Tibial nerve (tissue), 4 donors: ENCODE data around the gene MYH11. TPM values are rescaled to one million over a fixed set of nuclear protein-coding genes. Genes with fewer than 3 reads are reported as not detected.
"Not testable (repeated sequence)": the region's sequence is repeated elsewhere in the genome, so short reads cannot be mapped to it uniquely, and the experiment has no call there.

Experiments
- DNase-seq, 2 donors: peaks; one replicate each; pipeline ENCODE4 v3.0.0-alpha.2; 2019; ENCODE audit warnings: low spot score in 2 of 2
- H3K27ac ChIP-seq, 4 donors: fragments of 200-600 bp; sonication (generic) in 3 of 4; one replicate each; pipeline ENCODE4 v1.5.1; 2017 to 2019; ENCODE audit warnings: mild to moderate bottlenecking in 1 of 4
- H3K27me3 ChIP-seq, 2 donors: fragments of 200-600 bp; sonication (generic) in 1 of 2; one replicate each; pipeline versions ENCODE4 v1.5.1 to v1.6.0; 2017 to 2019
- H3K36me3 ChIP-seq, 3 donors: fragments of 200-600 bp; sonication (generic); one replicate each; pipeline ENCODE4 v1.5.1; 2018 to 2019
- H3K4me1 ChIP-seq, 4 donors: fragments of 200-600 bp; sonication (generic) in 3 of 4; one replicate each; pipeline ENCODE4 v1.5.1; 2017 to 2019
- H3K4me3 ChIP-seq, 4 donors: fragments of 200-600 bp; sonication (generic) in 3 of 4; one replicate each; pipeline ENCODE4 v1.5.1; 2017 to 2019; ENCODE audit warnings: mild to moderate bottlenecking in 1 of 4, moderate library complexity in 1 of 4
- H3K9me3 ChIP-seq, 4 donors: fragments of 200-600 bp; sonication (generic) in 3 of 4; one replicate each; pipeline ENCODE4 v1.5.1; 2017 to 2019
- EP300 ChIP-seq, 2 donors: sonication (generic); formaldehyde crosslinking; IDR thresholded peaks; one replicate each; pipeline ENCODE4 v1.6.1; 2017; ENCODE audit warnings: antibody characterized with exemption in 2 of 2, mild to moderate bottlenecking in 1 of 2
- POLR2A ChIP-seq, 2 donors: fragments of 450-650 bp; IDR thresholded peaks; one replicate each; pipeline ENCODE4 v1.6.1; 2017; ENCODE audit warnings: antibody characterized with exemption in 2 of 2, mild to moderate bottlenecking in 2 of 2, moderate library complexity in 2 of 2
- WGBS, 2 donors: methylation state at CpG; one replicate each; pipeline ENCODE4 v1.1.5; 2018; 5-methylcytosine and 5-hydroxymethylcytosine counted together
- total RNA-seq, 4 donors: library from RNA; depleted of rRNA; stranded (reverse); fragments of >200 nt; gene quantifications; one replicate each; pipeline ENCODE4 v1.1.0, GENCODE V29; 2016
- TF ChIP-seq, protein P1 (sequence below), 5 experiments: fragments of 200-600 bp in 3 of 5; fragments of 450-650 bp in 2 of 5; sonication (generic) in 3 of 5; IDR thresholded peaks; one replicate each; pipeline ENCODE4 v1.5.1; 2016 to 2019; ENCODE audit warnings: antibody characterized with exemption in 5 of 5, mild to moderate bottlenecking in 3 of 5, moderate library complexity in 2 of 5

The MYH11 gene
- total RNA-seq, 4 donors from 2014 or later: 33.7 to 90.9 (median 71.8) TPM

GRCh38 chr16:15677447-15677846, 179.4 kb downstream of the MYH11 start:
- Histone ChIP-seq H3K4me1 (peaks cover 0 to 61% (median 20%) of the 10 kb centered on the region in 4 donors), H3K27ac (peak overlapping the region in 2 of 4 donors; percentile 91 to 96), H3K36me3 (peaks cover 0 to 33% (median 0%) of the 10 kb centered on the region in 3 donors), H3K4me3 (no peak overlapping the region), H3K27me3 (no peaks in the 10 kb centered on the region), H3K9me3 (no peaks in the 10 kb centered on the region)
- DNase-seq: no peak
- 91 to 96% methylated on average over 5 of the region's 5 CpGs for WGBS, 2 donors
- TF ChIP-seq EP300 (IDR thresholded peaks at IDR 0.05) (no peak), POLR2A (IDR thresholded peaks at IDR 0.05) (no peak)
- TF ChIP-seq, protein P1, sequence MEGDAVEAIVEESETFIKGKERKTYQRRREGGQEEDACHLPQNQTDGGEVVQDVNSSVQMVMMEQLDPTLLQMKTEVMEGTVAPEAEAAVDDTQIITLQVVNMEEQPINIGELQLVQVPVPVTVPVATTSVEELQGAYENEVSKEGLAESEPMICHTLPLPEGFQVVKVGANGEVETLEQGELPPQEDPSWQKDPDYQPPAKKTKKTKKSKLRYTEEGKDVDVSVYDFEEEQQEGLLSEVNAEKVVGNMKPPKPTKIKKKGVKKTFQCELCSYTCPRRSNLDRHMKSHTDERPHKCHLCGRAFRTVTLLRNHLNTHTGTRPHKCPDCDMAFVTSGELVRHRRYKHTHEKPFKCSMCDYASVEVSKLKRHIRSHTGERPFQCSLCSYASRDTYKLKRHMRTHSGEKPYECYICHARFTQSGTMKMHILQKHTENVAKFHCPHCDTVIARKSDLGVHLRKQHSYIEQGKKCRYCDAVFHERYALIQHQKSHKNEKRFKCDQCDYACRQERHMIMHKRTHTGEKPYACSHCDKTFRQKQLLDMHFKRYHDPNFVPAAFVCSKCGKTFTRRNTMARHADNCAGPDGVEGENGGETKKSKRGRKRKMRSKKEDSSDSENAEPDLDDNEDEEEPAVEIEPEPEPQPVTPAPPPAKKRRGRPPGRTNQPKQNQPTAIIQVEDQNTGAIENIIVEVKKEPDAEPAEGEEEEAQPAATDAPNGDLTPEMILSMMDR (IDR thresholded peaks at IDR 0.05): no peak

DNA sequence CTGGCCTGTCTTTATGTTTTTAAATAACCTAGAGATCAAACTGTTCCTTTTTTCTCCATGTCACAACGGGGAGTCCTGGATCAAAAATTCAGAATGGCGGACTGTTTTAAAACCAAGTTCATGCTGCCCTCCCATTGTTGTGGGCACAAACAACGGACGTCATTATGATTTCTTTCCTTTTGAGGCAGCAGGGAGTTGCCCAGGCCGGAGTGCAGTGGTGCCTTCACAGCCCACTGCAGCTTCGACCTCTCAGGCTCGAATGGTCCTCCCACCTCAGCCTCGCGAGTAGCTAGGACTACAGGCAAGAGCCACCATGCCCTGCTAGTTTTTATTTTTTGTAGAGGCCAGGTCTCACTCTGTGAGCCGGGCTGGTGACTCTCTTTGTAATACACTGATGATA, 180.3 kb downstream of the MYH11 start:
- Histone ChIP-seq H3K27ac (peak overlapping the region in 3 of 4 donors; percentile 87 to 96 (median 91)), H3K9me3 (no peaks in the 10 kb centered on the region), H3K4me1 (peaks cover 0 to 62% (median 28%) of the 10 kb centered on the region in 4 donors), H3K36me3 (peaks cover 0 to 33% (median 0%) of the 10 kb centered on the region in 3 donors), H3K27me3 (no peaks in the 10 kb centered on the region), H3K4me3 (no peak overlapping the region)
- no peak for DNase-seq
- TF ChIP-seq EP300 (IDR thresholded peaks at IDR 0.05) (no peak), POLR2A (IDR thresholded peaks at IDR 0.05) (no peak)
- TF ChIP-seq, protein P1 (IDR thresholded peaks at IDR 0.05): no peak
- 42 to 58% methylated on average over 10 of the region's 10 CpGs for WGBS, 2 donors

DNA sequence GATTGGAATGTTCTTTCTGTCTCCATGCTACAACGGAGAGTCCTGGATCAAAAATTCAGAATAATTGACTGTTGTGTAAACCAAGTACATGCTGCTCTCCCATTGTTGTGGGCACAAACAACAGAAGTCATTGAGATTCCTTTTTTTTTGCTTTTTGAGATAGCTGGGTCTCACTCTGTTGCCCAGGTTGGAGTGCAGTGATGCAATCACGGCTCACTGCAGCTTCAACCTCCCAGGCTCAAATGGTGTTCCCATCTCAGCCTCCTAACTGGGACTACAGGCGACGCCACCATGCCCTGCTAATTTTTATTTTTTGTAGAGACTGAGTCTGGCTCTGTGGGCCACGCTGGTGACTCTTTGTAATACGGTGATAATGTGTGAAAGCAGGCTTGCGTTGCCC, 182.3 kb downstream of the MYH11 start:
- Histone ChIP-seq H3K4me1 (peaks cover 0 to 63% (median 29%) of the 10 kb centered on the region in 4 donors), H3K27me3 (no peaks in the 10 kb centered on the region), H3K9me3 (no peaks in the 10 kb centered on the region), H3K27ac (peak overlapping the region; percentile 87 to 96 (median 94)), H3K4me3 (no peak overlapping the region), H3K36me3 (peaks cover 0 to 30% (median 2%) of the 10 kb centered on the region in 3 donors)
- WGBS, 2 donors: 85% methylated on average over 7 of the region's 7 CpGs
- TF ChIP-seq EP300 (IDR thresholded peaks at IDR 0.05): no peak
- TF ChIP-seq, protein P1 (IDR thresholded peaks at IDR 0.05): no peak
- no peak for TF ChIP-seq POLR2A (IDR thresholded peaks at IDR 0.05)
- DNase-seq: no peak

- TF ChIP-seq EP300 (IDR thresholded peaks at IDR 0.05) (peak; percentile 99), POLR2A (IDR thresholded peaks at IDR 0.05) (peak; percentile 66 to 71)
- TF ChIP-seq, protein P1 (IDR thresholded peaks at IDR 0.05): peak in 1 of 5 experiments; percentile 14
- H3K4me3 ChIP-seq: peak overlapping the region in 2 of 4 donors; percentile 11 to 21
- no peaks in the 10 kb centered on the region for H3K9me3 ChIP-seq
- DNase-seq: peak; percentile 94 to 98
- H3K36me3 ChIP-seq: peaks cover 2 to 30% (median 8%) of the 10 kb centered on the region in 3 donors
- no peaks in the 10 kb centered on the region for H3K27me3 ChIP-seq
- peak overlapping the region; percentile 87 to 96 (median 94) for H3K27ac ChIP-seq
- WGBS, 2 donors: 7% methylated on average over 20 of the region's 20 CpGs
- peaks cover 0 to 59% (median 29%) of the 10 kb centered on the region in 4 donors for H3K4me1 ChIP-seq
These were observed 184.2 kb downstream of the MYH11 start for GRCh38 chr16:15672514-15673167.

GRCh38 chr16:15672127-15672513, 184.7 kb downstream of the MYH11 start:
- Histone ChIP-seq H3K36me3 (peaks cover 2 to 33% (median 12%) of the 10 kb centered on the region in 3 donors), H3K27ac (peak overlapping the region; percentile 87 to 96 (median 94)), H3K4me1 (peaks cover 0 to 59% (median 29%) of the 10 kb centered on the region in 4 donors)
- not testable (repeated sequence) for H3K9me3 ChIP-seq, H3K4me3 ChIP-seq, H3K27me3 ChIP-seq
- peak in 1 of 2 donors; percentile 12 for DNase-seq
- WGBS, 2 donors: 59 to 62% methylated on average over 10 of the region's 10 CpGs
